Testis (tissue), 2 donors: ENCODE measurements around the gene HK2.

Experiments
- CTCF ChIP-seq, 3 experiments: fragments of 450-650 bp in 2 of 3; fragments of 200-600 bp in 1 of 3; sonication (generic) in 1 of 3; IDR thresholded peaks; one replicate each; pipeline ENCODE4 v1.5.1; 2016 to 2019; ENCODE audit warnings: antibody characterized with exemption in 3 of 3, mild to moderate bottlenecking in 2 of 3, moderate library complexity in 1 of 3
- POLR2A ChIP-seq: fragments of 450-650 bp; IDR thresholded peaks from one replicate; pipeline ENCODE4 v1.6.1; 2017; ENCODE audit warnings: antibody characterized with exemption, mild to moderate bottlenecking, moderate library complexity

- TF ChIP-seq CTCF (IDR thresholded peaks at IDR 0.05): no peak
- no peak for TF ChIP-seq POLR2A
Measured at GRCh38 chr2:74894272-74894981, 60.5 kb downstream of the HK2 start.
